Ishikawa (cell line): ENCODE measurements around the gene SPATA45.
A peak's percentile ranks its signal among the peaks of the same experiment; 100 is the strongest.

ENCODE experiments used
- CEBPB ChIP-seq: IDR thresholded peaks from 2 replicates; pipeline ENCODE4 v1.6.1; 2012
- CREB1 ChIP-seq: IDR thresholded peaks from 2 replicates; pipeline ENCODE4 v1.6.1; 2012; ENCODE audit warnings: low read depth
- EGR1 ChIP-seq: IDR thresholded peaks from 2 replicates; pipeline ENCODE4 v1.6.1; 2012
- EP300 ChIP-seq: IDR thresholded peaks from 2 replicates; pipeline ENCODE4 v1.6.1; 2012; ENCODE audit warnings: borderline replicate concordance
- FOXM1 ChIP-seq: IDR thresholded peaks from 2 replicates; pipeline ENCODE4 v1.6.1; 2012; ENCODE audit warnings: low read depth, borderline replicate concordance
- NFIC ChIP-seq: IDR thresholded peaks from 2 replicates; pipeline ENCODE4 v1.6.1; 2012
- RAD21 ChIP-seq: IDR thresholded peaks from 2 replicates; pipeline ENCODE4 v1.6.1; 2012; ENCODE audit warnings: low read depth
- TAF1 ChIP-seq: IDR thresholded peaks from 2 replicates; pipeline ENCODE4 v1.6.1; 2012; ENCODE audit warnings: low read depth, mild to moderate bottlenecking
- TCF12 ChIP-seq: IDR thresholded peaks from 2 replicates; pipeline ENCODE4 v1.6.1; 2012; ENCODE audit warnings: low read depth
- TEAD4 ChIP-seq: IDR thresholded peaks from 2 replicates; pipeline ENCODE4 v1.6.1; 2012
- YY1 ChIP-seq: IDR thresholded peaks from 2 replicates; pipeline ENCODE4 v1.6.1; 2012; ENCODE audit warnings: low read depth
- ZBTB7A ChIP-seq: IDR thresholded peaks from 2 replicates; pipeline ENCODE4 v1.6.1; 2012; ENCODE audit warnings: low read depth
- TF ChIP-seq, protein P1 (sequence below): IDR thresholded peaks from 2 replicates; pipeline ENCODE4 v1.6.1; 2012
- TF ChIP-seq, protein P2 (sequence below): IDR thresholded peaks from 2 replicates; pipeline ENCODE4 v1.6.1; 2012; ENCODE audit warnings: low read depth, mild to moderate bottlenecking
- TF ChIP-seq, protein P3 (sequence below): IDR thresholded peaks from 2 replicates; pipeline ENCODE4 v1.6.1; 2012

SPATA45 gene

DNA sequence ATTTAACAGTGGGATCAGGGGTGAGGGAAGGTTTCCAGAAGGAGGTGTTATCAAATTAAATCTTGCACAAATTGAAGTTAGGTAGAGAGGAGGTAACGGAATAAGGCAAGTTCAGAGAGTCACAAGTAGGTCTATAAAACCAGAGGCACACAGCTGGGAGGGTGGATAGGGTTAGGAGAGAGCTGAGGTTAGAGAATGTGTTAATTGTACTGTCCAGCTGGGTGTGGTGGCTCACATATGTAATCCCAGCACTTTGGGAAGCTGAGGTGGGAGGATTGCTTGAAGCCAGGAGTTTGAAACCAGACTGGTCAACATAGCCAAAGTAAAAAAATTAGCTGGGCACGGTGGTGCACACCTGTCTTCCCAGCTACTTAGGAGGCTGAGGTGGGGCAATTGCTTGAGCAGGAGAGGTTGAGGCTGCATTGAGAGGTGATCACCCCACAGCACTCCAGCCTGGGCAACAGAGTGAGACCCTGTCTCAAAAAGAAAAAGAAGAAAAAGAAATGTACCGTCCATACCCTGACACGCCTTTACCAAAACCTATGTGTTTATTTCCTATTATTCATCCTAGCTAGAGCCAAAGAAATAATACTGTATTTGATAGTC, 20.2 kb downstream of the SPATA45 start:
- no peak for TF ChIP-seq TEAD4
- TF ChIP-seq, protein P1, sequence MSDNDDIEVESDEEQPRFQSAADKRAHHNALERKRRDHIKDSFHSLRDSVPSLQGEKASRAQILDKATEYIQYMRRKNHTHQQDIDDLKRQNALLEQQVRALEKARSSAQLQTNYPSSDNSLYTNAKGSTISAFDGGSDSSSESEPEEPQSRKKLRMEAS, result no peak
- TF ChIP-seq CREB1, result no peak
- no peak for TF ChIP-seq ZBTB7A
- TF ChIP-seq EP300, result no peak
- no peak for TF ChIP-seq RAD21
- TF ChIP-seq, protein P2, sequence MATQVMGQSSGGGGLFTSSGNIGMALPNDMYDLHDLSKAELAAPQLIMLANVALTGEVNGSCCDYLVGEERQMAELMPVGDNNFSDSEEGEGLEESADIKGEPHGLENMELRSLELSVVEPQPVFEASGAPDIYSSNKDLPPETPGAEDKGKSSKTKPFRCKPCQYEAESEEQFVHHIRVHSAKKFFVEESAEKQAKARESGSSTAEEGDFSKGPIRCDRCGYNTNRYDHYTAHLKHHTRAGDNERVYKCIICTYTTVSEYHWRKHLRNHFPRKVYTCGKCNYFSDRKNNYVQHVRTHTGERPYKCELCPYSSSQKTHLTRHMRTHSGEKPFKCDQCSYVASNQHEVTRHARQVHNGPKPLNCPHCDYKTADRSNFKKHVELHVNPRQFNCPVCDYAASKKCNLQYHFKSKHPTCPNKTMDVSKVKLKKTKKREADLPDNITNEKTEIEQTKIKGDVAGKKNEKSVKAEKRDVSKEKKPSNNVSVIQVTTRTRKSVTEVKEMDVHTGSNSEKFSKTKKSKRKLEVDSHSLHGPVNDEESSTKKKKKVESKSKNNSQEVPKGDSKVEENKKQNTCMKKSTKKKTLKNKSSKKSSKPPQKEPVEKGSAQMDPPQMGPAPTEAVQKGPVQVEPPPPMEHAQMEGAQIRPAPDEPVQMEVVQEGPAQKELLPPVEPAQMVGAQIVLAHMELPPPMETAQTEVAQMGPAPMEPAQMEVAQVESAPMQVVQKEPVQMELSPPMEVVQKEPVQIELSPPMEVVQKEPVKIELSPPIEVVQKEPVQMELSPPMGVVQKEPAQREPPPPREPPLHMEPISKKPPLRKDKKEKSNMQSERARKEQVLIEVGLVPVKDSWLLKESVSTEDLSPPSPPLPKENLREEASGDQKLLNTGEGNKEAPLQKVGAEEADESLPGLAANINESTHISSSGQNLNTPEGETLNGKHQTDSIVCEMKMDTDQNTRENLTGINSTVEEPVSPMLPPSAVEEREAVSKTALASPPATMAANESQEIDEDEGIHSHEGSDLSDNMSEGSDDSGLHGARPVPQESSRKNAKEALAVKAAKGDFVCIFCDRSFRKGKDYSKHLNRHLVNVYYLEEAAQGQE, result no peak
- TF ChIP-seq, protein P3, sequence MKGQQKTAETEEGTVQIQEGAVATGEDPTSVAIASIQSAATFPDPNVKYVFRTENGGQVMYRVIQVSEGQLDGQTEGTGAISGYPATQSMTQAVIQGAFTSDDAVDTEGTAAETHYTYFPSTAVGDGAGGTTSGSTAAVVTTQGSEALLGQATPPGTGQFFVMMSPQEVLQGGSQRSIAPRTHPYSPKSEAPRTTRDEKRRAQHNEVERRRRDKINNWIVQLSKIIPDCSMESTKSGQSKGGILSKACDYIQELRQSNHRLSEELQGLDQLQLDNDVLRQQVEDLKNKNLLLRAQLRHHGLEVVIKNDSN, result no peak
- no peak for TF ChIP-seq EGR1
- no peak for TF ChIP-seq TCF12
- TF ChIP-seq FOXM1, result no peak
- no peak for TF ChIP-seq CEBPB
- no peak for TF ChIP-seq TAF1
- no peak for TF ChIP-seq NFIC
- TF ChIP-seq YY1, result no peak

- no peak for TF ChIP-seq TAF1
- TF ChIP-seq, protein P3, result 0 out of 2 replicates have a peak, but pooled peaks have one; percentile 11
- TF ChIP-seq EGR1, result no peak
- TF ChIP-seq YY1, result no peak
Observed at GRCh38 chr1:212825798-212826452, 21.5 kb downstream of the SPATA45 start.

GRCh38 chr1:212824201-212824600, 23.2 kb downstream of the SPATA45 start:
- TF ChIP-seq YY1 (no peak), CREB1 (no peak), FOXM1 (no peak), TAF1 (no peak), ZBTB7A (no peak), RAD21 (no peak), CEBPB (no peak), EP300 (no peak), TCF12 (no peak), TEAD4 (no peak), EGR1 (no peak), NFIC (no peak)
- TF ChIP-seq, protein P1, result no peak
- TF ChIP-seq, protein P3, result no peak
- TF ChIP-seq, protein P2, result no peak

DNA sequence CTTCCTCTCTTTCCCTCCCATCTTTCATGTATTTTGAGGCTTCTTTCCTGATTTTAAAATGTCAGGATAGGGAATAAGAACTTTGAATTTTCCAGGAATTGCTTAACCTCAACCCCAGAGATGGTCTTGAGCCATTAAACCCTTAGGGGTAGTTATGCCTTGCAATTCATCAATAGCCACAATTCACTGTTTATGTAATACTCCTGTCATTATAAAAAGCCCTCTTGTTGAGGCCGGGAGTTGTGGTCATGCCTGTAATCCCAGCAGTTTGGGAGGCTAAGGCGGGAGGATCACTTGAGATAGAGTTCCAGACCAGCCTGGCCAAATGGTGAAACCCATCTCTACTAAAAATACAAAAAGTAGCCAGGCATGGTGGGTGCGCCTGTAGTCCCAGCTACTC, 24.5 kb downstream of the SPATA45 start:
- no peak for TF ChIP-seq TEAD4
- TF ChIP-seq CREB1, result no peak
- TF ChIP-seq TCF12, result no peak
- no peak for TF ChIP-seq NFIC
- TF ChIP-seq EGR1, result no peak
- TF ChIP-seq ZBTB7A, result no peak
- no peak for TF ChIP-seq CEBPB
- no peak for TF ChIP-seq FOXM1
- TF ChIP-seq RAD21, result no peak
- TF ChIP-seq, protein P3, result no peak
- TF ChIP-seq, protein P2, result no peak
